ENCODE results near the gene PM20D2. TPM values are rescaled to one million over a fixed set of nuclear protein-coding genes. Genes with fewer than 3 reads are reported as not detected.

Gene PM20D2
- total and polyA plus RNA-seq, 3 donors from 2014 or later, result 4.4 to 7.1 (median 6.9) TPM

DNA sequence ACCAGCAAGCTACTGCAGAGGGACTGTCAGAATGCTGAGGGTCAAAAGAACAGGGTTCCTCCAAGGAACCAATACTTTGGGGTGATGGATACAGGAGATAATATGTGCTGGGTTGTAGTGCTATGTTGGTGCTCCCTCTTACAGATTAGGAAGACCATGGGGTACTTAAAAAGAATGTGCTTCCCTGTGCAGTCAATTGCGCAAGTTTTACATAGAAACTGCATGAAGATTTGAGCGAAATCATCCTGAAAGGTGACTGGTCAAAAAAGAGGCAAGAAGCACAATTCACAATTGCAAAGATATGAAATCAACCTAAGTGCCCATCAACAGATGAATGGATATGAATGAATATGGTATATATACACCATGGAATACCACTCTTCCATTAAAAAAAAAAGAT lies 37.4 kb downstream of the PM20D2 start:
- H3K27me3 ChIP-seq, result no peaks in the 10 kb centered on the region
- WGBS, 2 donors, result 50 to 54% methylated on average over 2 of the region's 2 CpGs
- H3K36me3 ChIP-seq (ENCODE audit: low read depth, missing control alignments), result no peaks in the 10 kb centered on the region
- DNase-seq, result no peak
- intact Hi-C loops (cut with DNase I; ENCODE audit: low total_unique reads), result no loop called here
- no peaks in the 10 kb centered on the region for H3K4me1 ChIP-seq
- no peak overlapping the region for H3K4me3 ChIP-seq
- TF ChIP-seq, protein P1, sequence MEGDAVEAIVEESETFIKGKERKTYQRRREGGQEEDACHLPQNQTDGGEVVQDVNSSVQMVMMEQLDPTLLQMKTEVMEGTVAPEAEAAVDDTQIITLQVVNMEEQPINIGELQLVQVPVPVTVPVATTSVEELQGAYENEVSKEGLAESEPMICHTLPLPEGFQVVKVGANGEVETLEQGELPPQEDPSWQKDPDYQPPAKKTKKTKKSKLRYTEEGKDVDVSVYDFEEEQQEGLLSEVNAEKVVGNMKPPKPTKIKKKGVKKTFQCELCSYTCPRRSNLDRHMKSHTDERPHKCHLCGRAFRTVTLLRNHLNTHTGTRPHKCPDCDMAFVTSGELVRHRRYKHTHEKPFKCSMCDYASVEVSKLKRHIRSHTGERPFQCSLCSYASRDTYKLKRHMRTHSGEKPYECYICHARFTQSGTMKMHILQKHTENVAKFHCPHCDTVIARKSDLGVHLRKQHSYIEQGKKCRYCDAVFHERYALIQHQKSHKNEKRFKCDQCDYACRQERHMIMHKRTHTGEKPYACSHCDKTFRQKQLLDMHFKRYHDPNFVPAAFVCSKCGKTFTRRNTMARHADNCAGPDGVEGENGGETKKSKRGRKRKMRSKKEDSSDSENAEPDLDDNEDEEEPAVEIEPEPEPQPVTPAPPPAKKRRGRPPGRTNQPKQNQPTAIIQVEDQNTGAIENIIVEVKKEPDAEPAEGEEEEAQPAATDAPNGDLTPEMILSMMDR (IDR thresholded peaks at IDR 0.05), result no peak
- no peak for TF ChIP-seq POLR2A (IDR thresholded peaks at IDR 0.05)
- H3K27ac ChIP-seq, result no peak overlapping the region
- no peaks in the 10 kb centered on the region for H3K9me3 ChIP-seq

DNA sequence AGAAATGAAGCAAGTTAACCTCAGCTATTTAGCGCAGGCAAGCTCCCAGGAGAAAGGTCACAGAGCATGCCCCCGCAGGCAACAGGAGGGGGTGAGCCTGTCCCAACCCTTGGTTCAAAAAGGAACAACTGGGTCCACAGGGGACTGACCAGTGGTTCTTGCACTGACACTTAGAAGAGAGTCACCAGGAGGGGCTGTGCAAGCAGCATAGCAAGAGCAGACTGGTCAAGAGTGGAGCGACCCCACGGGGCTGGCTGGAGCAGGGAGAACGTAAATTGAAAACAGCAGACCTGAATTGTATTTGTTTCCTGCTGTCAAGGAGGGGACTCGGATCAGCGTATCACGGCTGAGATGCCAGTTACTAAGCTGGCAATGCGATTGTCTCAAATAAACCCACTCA lies 38.5 kb downstream of the PM20D2 start:
- no peaks in the 10 kb centered on the region for H3K36me3 ChIP-seq (ENCODE audit: low read depth, missing control alignments)
- 84 to 92% methylated on average over 9 of the region's 9 CpGs for WGBS, 2 donors
- TF ChIP-seq POLR2A (IDR thresholded peaks at IDR 0.05), result no peak
- TF ChIP-seq, protein P1 (IDR thresholded peaks at IDR 0.05), result no peak
- intact Hi-C loops (cut with DNase I; ENCODE audit: low total_unique reads), result no loop called here
- H3K4me1 ChIP-seq, result no peaks in the 10 kb centered on the region
- no peak for DNase-seq
- H3K27me3 ChIP-seq, result no peaks in the 10 kb centered on the region
- no peak overlapping the region for H3K27ac ChIP-seq
- H3K4me3 ChIP-seq, result no peak overlapping the region
- no peaks in the 10 kb centered on the region for H3K9me3 ChIP-seq

DNA sequence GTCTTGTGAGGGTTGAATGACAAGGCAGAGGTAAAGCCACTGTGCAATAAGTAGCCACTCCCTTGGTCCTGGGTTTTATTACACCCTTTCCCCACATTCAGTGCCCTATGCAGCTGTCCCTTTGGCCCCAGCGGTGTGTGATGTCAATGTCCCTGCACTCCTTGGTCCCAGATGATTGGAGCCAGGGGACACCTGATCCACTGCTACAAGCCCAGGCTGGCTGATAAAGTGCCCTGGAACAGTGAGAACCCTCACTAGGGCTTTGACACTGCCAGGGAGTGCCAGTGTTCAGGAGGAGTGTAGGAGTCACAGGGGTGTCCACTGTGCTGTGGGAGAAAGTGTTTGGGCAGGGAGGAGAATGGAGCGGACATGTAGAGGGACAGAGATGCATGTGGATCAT lies 40.9 kb downstream of the PM20D2 start:
- DNase-seq, result no peak
- Histone ChIP-seq H3K4me1 (no peaks in the 10 kb centered on the region), H3K4me3 (no peak overlapping the region), H3K9me3 (no peaks in the 10 kb centered on the region), H3K27me3 (no peaks in the 10 kb centered on the region), H3K27ac (no peak overlapping the region), H3K36me3 (ENCODE audit: low read depth, missing control alignments) (no peaks in the 10 kb centered on the region)
- 78 to 96% methylated on average over 2 of the region's 2 CpGs for WGBS, 2 donors
- intact Hi-C loops (cut with DNase I; ENCODE audit: low total_unique reads), result no loop called here
- TF ChIP-seq, protein P1 (IDR thresholded peaks at IDR 0.05), result no peak
- no peak for TF ChIP-seq POLR2A (IDR thresholded peaks at IDR 0.05)

DNA sequence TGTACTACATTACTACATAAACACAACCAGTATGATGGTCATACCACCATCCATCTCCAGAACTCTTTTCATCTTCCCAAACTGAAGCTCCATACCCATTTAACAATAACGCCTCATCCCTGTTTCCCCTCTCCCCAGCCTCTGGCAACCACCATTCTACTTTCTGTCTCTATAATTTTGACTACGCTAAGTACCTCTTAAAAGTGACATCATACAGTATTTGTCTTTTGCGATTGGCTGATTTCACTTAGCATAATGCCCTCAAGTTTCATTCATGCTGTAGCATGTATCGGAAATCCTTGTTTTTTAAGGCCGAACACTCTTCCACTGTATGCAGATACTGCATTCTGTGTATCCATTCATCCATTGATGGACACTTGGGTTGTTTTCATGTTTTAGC lies 41.6 kb downstream of the PM20D2 start:
- Histone ChIP-seq H3K27me3 (no peaks in the 10 kb centered on the region), H3K4me1 (no peaks in the 10 kb centered on the region), H3K9me3 (no peaks in the 10 kb centered on the region), H3K36me3 (ENCODE audit: low read depth, missing control alignments) (no peaks in the 10 kb centered on the region), H3K4me3 (no peak overlapping the region), H3K27ac (no peak overlapping the region)
- no peak for TF ChIP-seq POLR2A (IDR thresholded peaks at IDR 0.05)
- TF ChIP-seq, protein P1 (IDR thresholded peaks at IDR 0.05), result no peak
- WGBS, 2 donors, result 82 to 96% methylated on average over 5 of the region's 5 CpGs
- no peak for DNase-seq
- intact Hi-C loops (cut with DNase I; ENCODE audit: low total_unique reads), result no loop called here

DNA sequence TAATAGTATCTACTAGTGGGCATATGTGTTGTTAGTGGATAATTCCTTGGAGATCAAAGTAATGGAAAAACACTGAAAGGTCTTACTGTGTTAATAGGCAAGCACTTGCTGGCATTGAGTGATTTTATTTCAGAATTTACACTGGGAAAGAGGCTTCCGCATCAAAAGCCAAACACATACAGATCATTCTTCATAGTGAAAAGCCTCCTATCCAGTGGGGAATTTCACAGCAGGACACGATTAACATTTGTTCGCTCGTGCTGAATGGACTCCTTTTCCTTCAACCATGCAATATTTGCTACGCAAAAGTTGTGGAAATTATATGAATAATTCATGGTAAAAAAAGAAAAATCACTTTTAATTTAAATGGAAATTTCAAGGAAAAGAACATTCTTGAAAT lies 44.9 kb downstream of the PM20D2 start:
- WGBS, 2 donors, result 85 to 86% methylated on average over 5 of the region's 5 CpGs
- no peak for TF ChIP-seq POLR2A (IDR thresholded peaks at IDR 0.05)
- TF ChIP-seq, protein P1 (IDR thresholded peaks at IDR 0.05), result no peak
- intact Hi-C loops (cut with DNase I; ENCODE audit: low total_unique reads), result no loop called here

More for the DNA sequence above, 44.9 kb downstream of the PM20D2 start:
- Histone ChIP-seq H3K9me3 (no peaks in the 10 kb centered on the region), H3K27me3 (no peaks in the 10 kb centered on the region), H3K4me3 (no peak overlapping the region), H3K27ac (no peak overlapping the region), H3K36me3 (ENCODE audit: low read depth, missing control alignments) (no peaks in the 10 kb centered on the region), H3K4me1 (no peaks in the 10 kb centered on the region)
- no peak for DNase-seq

Measured in testis (tissue), 3 donors.